GM12872 (cell line): ENCODE results near the gene ATG13.

ENCODE experiments used
- TF ChIP-seq, protein P1 (sequence below): IDR thresholded peaks from 3 replicates; pipeline ENCODE4 v1.5.1; 2011; ENCODE audit warnings: low read depth, mild to moderate bottlenecking, low read length, moderate library complexity; ENCODE audit not compliant: insufficient read depth

ATG13 gene

DNA sequence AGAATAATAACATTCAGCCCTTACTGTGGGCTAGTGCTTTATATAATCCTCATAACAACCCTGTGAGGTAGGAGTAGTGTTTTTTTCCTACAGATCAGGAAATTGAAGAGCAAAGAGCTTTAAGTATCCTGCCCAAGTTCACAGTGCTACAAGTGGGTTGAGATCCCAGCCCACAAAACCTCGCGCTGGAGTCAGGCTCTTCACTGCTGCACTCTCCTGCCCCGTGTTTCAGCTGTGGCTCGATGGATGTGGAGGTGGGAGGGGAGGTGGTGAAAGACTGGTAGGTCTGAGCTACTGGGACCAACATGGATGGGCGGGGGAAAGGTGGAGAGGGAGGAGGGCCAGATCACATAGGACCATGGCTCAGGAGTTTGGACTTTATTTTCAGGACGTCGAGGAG is 89.5 kb downstream of the ATG13 start:
- TF ChIP-seq, protein P1, sequence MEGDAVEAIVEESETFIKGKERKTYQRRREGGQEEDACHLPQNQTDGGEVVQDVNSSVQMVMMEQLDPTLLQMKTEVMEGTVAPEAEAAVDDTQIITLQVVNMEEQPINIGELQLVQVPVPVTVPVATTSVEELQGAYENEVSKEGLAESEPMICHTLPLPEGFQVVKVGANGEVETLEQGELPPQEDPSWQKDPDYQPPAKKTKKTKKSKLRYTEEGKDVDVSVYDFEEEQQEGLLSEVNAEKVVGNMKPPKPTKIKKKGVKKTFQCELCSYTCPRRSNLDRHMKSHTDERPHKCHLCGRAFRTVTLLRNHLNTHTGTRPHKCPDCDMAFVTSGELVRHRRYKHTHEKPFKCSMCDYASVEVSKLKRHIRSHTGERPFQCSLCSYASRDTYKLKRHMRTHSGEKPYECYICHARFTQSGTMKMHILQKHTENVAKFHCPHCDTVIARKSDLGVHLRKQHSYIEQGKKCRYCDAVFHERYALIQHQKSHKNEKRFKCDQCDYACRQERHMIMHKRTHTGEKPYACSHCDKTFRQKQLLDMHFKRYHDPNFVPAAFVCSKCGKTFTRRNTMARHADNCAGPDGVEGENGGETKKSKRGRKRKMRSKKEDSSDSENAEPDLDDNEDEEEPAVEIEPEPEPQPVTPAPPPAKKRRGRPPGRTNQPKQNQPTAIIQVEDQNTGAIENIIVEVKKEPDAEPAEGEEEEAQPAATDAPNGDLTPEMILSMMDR = no peak

DNA sequence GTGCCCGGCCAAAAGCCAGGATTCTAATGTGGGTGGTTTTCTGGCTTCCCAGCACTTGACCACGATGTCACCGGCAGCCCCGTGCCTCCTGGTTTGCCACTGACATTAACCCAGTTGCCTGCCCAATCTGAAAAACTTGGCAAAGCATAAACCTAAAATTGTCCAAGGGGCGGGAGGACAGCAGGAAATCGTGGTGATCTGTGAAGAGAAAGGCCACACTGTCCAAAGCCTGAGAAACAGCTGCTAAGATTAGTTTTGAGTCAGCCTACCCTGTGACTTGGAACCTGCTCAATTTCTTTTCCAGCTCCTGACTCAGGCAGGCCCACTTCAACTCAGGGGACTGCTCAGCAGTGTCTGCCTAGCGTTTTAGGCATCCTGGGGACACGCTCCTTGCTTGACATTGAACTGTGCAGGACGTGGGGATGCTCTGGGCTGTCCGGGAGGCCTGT is 93.5 kb downstream of the ATG13 start:
- TF ChIP-seq, protein P1 = no peak

DNA sequence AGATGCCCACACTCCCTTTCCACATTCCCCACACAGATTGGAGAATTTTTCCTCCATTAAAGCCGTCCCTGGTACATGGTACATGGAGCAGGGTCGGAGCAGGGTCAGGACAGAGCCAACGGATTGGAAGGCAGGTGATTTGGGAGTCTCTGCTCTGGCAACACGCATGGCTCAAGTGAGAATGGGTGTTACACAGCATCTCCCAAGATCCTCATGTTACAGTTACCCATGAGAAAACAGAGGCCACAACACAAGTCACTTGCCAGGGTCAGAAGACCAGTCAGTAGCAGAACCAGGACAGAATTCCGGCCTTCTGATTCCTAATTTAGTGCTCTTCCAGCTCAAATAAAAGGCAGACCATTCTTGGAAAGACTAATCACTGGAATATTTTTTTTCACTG is 94.0 kb downstream of the ATG13 start:
- TF ChIP-seq, protein P1 = no peak

DNA sequence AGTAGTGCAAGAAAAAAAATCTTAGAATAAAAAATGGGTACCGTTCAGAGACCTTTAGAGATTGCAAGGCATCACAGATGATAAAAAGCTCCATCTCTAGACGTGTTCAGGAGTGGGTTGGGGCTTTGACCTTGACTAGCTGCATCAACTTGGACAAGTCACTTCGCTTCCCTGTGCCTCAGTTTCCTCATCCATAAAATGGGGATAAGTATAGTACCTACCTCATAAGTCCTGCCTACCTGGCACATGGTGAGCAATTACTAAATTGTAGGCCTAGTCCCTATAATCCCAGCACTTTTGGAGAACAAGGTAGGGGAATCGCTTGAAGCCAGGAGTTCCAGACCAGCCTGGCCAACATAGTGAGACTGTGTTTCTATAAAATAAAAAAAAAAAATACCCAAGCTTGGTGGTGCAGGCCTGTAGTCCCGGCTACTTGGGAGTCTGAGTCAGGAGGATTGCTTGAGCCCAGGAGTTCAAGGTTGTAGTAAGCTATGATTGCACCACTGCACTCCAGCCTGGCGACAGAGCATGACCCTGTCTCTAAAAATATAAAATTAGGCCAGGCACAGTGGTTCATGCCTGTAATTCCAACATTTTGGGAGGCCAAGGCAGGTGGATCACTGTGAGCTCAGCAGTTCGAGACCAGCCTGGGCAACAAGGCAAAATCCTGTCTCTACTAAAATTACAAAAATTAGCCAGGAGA is 95.7 kb downstream of the ATG13 start:
- TF ChIP-seq, protein P1 = no peak

DNA sequence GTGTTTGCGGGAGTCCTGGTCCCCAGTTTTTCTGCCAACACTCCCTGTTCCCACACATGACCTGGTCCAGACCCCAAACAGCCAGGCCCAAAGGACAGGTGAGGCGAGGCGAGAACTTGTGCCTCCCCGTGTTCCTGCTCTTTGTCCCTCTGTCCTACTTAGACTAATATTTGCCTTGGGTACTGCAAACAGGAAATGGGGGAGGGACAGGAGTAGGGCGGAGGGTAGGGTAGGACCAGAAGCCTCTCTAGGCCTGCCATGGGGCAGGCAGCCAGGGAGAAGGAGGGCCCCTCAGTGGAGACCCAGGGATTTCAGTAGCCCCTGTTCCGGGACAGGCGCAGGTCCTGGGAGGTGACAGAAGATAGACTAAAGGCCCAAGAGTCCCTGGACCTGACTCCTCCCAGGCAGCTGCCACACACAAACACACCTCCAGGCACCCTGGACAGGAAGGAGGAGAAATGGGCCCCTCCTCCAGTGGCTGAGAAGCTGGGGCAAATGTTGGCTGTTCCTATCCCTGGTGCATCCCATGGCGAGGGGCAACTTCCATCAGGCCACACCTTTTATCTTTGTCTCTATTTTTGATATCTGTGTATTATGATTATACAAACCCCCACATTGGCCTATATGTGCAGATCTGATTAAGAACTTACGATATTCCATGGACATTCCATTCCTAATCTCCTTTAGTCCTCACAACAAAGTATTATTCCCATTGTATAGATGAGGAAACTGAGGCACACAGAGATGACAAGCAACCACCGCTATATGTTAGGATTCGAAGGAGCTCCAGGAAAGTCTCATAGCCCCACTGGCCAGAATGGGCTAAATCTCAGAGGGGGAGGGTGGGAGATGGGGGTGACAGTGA is 101.0 kb downstream of the ATG13 start:
- TF ChIP-seq, protein P1 = no peak

DNA sequence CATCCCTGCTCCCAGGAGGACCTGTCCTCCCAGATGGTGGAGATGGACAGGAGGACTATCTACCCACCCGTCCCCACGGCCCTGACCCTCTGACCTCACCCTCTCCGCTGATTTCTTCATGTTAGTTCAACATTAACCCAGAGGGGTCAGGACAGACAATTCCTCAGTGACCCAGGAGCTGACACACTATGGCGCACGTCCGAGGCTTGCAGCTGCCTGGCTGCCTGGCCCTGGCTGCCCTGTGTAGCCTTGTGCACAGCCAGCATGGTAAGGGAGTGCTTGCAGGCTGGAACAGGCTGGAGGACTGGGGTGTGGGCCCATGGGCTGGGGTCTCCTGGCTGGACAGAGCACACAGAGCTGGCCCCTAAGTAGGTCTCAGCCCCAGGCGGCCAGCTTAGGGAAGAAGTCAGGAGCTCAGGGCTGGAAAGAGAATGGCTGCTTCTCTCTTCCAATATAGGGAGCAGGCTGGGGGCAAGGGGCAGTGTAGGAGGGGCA is 101.7 kb downstream of the ATG13 start, which contains the start of gene F2:
TSS of gene F2 (plus strand) at position 166 of the 495 bp plus-strand sequence. CDS start at position 189, 23 bp downstream.
- TF ChIP-seq, protein P1 = no peak

DNA sequence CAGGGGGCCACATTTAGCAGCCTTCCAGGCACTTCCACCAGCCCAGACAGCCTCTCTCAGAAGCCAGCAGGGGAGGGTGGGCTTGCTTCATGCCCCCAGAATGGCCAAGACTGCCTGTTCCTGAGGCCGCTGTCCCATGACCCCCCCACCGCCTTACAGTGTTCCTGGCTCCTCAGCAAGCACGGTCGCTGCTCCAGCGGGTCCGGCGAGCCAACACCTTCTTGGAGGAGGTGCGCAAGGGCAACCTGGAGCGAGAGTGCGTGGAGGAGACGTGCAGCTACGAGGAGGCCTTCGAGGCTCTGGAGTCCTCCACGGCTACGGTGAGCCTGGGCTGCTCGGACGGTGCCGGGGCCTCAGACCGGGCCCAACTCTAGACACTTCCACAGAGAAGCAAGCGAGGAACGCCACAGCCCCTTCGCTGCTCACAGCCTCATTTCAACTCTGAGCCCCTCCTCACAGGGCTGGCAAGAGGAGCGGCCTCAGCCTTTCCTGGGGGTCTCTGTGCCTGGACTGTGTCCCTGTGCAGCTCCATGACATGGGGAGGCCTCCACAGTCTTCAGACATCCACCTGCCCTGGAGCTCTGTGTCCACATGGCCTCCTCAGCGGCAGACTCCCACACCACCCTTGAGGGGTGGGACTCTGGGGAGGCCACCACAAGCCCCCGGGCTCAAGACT is 102.3 kb downstream of the ATG13 start:
- TF ChIP-seq, protein P1 = no peak
